Upper lobe of left lung (tissue), 4 donors: ENCODE data around the gene NHLH2.

Experiments used
- EP300 ChIP-seq, 4 donors: sonication (generic); formaldehyde crosslinking; IDR thresholded peaks; one replicate each; pipeline ENCODE4 v1.5.1; 2017; ENCODE audit warnings: antibody characterized with exemption in 4 of 4, control low read depth in 2 of 4
- POLR2A ChIP-seq, 4 donors: fragments of 450-650 bp; IDR thresholded peaks; one replicate each; pipeline ENCODE4 v1.5.1; 2016 to 2017; ENCODE audit warnings: antibody characterized with exemption in 4 of 4, mild to moderate bottlenecking in 2 of 4
- POLR2AphosphoS5 ChIP-seq, 2 donors: sonication (generic); formaldehyde crosslinking; IDR thresholded peaks; one replicate each; pipeline ENCODE4 v1.5.1; 2017; ENCODE audit warnings: antibody characterized with exemption in 2 of 2
- TF ChIP-seq, protein P1 (sequence below), 6 experiments: fragments of 450-650 bp in 4 of 6; fragments of 200-600 bp in 2 of 6; sonication (generic) in 2 of 6; IDR thresholded peaks; one replicate each; pipeline ENCODE4 v1.5.1; 2016 to 2019; ENCODE audit warnings: antibody characterized with exemption in 6 of 6

DNA sequence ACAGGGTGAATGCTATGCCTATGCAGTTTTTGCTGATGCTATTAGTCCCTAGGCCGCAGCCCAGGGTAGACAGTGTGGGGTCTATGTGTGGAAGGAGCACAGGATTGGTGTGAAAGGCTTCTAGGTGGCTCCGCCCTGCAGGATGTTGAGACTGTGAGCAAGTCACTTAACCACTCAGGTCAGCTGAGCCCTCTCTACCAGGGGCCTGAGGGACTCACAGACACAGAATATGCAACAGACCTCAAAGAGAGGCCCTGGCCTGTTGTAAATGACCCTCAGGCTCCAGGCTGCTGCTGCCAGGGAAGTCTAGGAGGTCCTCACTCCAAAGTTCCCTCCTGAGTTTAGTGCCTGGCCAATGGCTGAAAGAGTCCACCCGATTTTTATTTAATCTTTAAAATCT lies 11.0 kb downstream of the NHLH2 start:
- TF ChIP-seq, protein P1, sequence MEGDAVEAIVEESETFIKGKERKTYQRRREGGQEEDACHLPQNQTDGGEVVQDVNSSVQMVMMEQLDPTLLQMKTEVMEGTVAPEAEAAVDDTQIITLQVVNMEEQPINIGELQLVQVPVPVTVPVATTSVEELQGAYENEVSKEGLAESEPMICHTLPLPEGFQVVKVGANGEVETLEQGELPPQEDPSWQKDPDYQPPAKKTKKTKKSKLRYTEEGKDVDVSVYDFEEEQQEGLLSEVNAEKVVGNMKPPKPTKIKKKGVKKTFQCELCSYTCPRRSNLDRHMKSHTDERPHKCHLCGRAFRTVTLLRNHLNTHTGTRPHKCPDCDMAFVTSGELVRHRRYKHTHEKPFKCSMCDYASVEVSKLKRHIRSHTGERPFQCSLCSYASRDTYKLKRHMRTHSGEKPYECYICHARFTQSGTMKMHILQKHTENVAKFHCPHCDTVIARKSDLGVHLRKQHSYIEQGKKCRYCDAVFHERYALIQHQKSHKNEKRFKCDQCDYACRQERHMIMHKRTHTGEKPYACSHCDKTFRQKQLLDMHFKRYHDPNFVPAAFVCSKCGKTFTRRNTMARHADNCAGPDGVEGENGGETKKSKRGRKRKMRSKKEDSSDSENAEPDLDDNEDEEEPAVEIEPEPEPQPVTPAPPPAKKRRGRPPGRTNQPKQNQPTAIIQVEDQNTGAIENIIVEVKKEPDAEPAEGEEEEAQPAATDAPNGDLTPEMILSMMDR (IDR thresholded peaks at IDR 0.05) = no peak
- TF ChIP-seq EP300 (IDR thresholded peaks at IDR 0.05) (no peak), POLR2A (IDR thresholded peaks at IDR 0.05) (no peak), POLR2AphosphoS5 (IDR thresholded peaks at IDR 0.05) (no peak)
